AG09319 (cell line): ENCODE measurements around the gene ZP1.

Experiments
- DNase-seq: peaks from one replicate; pipeline ENCODE4 v3.0.0-alpha.2; 2010; ENCODE audit warnings: low read depth; ENCODE audit errors: extremely low read depth
- CTCF ChIP-seq: IDR thresholded peaks from 2 replicates; pipeline ENCODE4 v1.5.1; 2011; ENCODE audit warnings: low read depth, mild to moderate bottlenecking, inconsistent platforms, low read length, moderate library complexity

Gene ZP1

GRCh38 chr11:60876168-60876485 lies 8.8 kb downstream of the ZP1 start:
- no peak for TF ChIP-seq CTCF
- no peak for DNase-seq

- no peak for TF ChIP-seq CTCF
- no peak for DNase-seq
Measured at GRCh38 chr11:60878245-60879101, 11.1 kb downstream of the ZP1 start.

DNA sequence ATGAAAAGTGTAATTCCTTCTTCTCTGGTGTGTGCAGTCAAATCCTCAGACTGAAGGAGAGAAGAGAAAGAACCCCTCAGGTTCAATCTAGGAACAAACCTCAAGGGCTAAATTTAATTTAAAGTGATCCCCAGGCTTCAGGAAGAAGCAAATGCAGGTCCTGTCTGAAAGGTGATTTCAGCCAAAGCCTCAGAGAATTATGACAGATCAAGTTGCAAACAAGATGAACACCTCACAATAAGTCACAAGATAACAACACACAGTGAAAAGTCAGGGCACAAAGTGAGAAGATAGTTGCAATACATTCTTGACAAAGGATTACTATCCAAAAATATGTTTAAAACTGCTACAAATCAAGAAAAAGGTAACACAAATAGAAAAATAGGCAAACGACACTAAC lies 11.8 kb downstream of the ZP1 start:
- no peak for DNase-seq
- no peak for TF ChIP-seq CTCF

GRCh38 chr11:60879971-60880588 lies 12.7 kb downstream of the ZP1 start:
- DNase-seq = no peak
- TF ChIP-seq CTCF = no peak

DNA sequence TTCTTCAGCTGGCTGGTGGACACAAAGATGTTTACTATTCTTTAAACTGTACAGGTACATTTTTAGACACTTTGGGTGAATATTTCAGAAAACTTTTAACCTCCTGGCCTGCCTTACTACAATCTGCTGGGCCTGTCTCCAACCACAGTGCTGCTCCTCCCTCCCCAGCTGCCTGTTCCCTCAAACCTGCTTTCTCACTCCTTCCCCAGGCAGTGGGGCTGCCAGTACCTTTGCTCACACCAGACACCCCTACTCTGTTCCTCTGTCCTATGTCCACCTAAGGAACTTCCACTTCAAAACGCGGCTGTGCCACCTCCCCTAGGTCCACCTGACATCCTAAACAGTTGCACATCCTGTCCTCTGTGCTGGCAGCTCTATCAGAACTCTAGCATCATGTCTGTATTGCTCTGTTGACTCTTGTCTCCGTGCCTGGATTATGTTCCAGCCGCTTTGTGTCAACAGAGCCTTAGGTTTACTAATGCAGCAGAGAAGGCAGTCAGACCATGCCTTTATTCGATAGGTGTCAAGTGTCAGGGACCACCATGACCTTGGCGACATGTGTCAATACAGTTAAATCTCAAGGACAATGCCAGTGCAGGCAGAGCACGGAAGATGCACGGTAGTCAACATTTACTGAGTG lies 13.4 kb downstream of the ZP1 start:
- DNase-seq = no peak
- no peak for TF ChIP-seq CTCF

DNA sequence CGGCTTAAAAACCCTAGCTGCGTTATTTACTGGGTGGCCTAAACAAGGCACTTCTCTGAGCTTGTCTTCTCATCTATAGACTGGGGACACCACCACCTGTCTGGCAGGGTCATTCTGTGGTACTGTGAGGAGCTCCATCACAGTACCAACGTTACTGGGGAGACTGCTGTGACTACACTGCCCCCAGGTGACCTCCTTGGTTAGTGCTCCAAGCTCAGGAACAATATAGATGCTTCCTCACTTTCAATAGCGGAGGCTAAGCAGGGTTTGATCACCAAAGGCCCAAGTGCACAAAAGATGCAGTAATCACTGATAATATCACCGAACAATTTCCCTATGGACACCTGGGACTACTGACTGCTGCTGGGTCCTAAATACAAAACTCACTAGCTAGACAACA lies 20.2 kb downstream of the ZP1 start:
- TF ChIP-seq CTCF = peak; percentile 67
- DNase-seq = no peak

- no peak for DNase-seq
- no peak for TF ChIP-seq CTCF
Measured at GRCh38 chr11:60889869-60890311, 22.5 kb downstream of the ZP1 start.
